Cardiac muscle cell (in vitro differentiated cells and primary cell): ENCODE data around the gene UAP1L1. TPM values are rescaled to one million over a fixed set of nuclear protein-coding genes. Genes with fewer than 3 reads are reported as not detected.
A peak's percentile ranks its signal among the peaks of the same experiment; 100 is the strongest.

Experiments used
- DNase-seq, 2 donors: peaks; one replicate each; pipeline versions ENCODE4 v3.0.0 to v3.0.0-alpha.2; 2010 to 2017; ENCODE audit warnings: low read depth in 1 of 2, low spot score in 1 of 2
- H3K27ac ChIP-seq: fragments of 200-600 bp; sonication (generic); 2 replicates; pipeline ENCODE4 v1.5.1; 2016
- H3K27me3 ChIP-seq: fragments of 200-600 bp; sonication (generic); 2 replicates; pipeline ENCODE4 v1.6.0; 2016; ENCODE audit warnings: control low read depth
- H3K36me3 ChIP-seq: fragments of 200-600 bp; sonication (generic); 2 replicates; pipeline ENCODE4 v1.5.1; 2016; ENCODE audit warnings: control low read depth
- H3K4me1 ChIP-seq: fragments of 200-600 bp; sonication (generic); 2 replicates; pipeline ENCODE4 v1.8.1; 2017; ENCODE audit warnings: low read depth, mild to moderate bottlenecking, mixed run types
- H3K4me3 ChIP-seq: fragments of 200-600 bp; sonication (generic); 2 replicates; pipeline ENCODE4 v1.5.1; 2016; ENCODE audit warnings: mild to moderate bottlenecking
- H3K9me3 ChIP-seq: fragments of 200-600 bp; sonication (generic); 2 replicates; pipeline ENCODE4 v1.5.1; 2017; ENCODE audit warnings: low read depth, mild to moderate bottlenecking, control low read depth
- CTCF ChIP-seq: IDR thresholded peaks from 2 replicates; pipeline ENCODE4 v1.5.1; 2012; ENCODE audit warnings: low read depth, mild to moderate bottlenecking, low read length
- polyA plus RNA-seq: library from polyadenylated mRNA; unstranded; fragments of >200 nt; fragmentation: Nextera tagmentation; extraction: Ambion mirVana; gene quantifications from 2 replicates; pipeline ENCODE4 v1.2.1, GENCODE V29; 2016
- total RNA-seq: library from RNA; depleted of rRNA; stranded (reverse); fragments of >200 nt; gene quantifications from 2 replicates; pipeline ENCODE4 v1.2.3, GENCODE V29; 2016

The UAP1L1 gene
- total and polyA plus RNA-seq, 2 experiments from 2014 or later, result 9.9 to 13.3 TPM

GRCh38 chr9:137110911-137111787, 33.8 kb downstream of the UAP1L1 start:
- no peak overlapping the region for H3K27ac ChIP-seq
- TF ChIP-seq CTCF, result no peak
- no peak for DNase-seq
- no peaks in the 10 kb centered on the region for H3K9me3 ChIP-seq
- H3K4me1 ChIP-seq, result peaks cover 15% of the 10 kb centered on the region
- H3K36me3 ChIP-seq, result peaks cover 7% of the 10 kb centered on the region
- H3K27me3 ChIP-seq, result peaks cover 6% of the 10 kb centered on the region
- no peak overlapping the region for H3K4me3 ChIP-seq

- no peak overlapping the region for H3K4me3 ChIP-seq
- peaks cover 3% of the 10 kb centered on the region for H3K36me3 ChIP-seq
- H3K27me3 ChIP-seq, result peaks cover 6% of the 10 kb centered on the region
- DNase-seq, result no peak
- TF ChIP-seq CTCF, result no peak
- H3K4me1 ChIP-seq, result peaks cover 23% of the 10 kb centered on the region
- H3K9me3 ChIP-seq, result no peaks in the 10 kb centered on the region
- no peak overlapping the region for H3K27ac ChIP-seq
Measured at GRCh38 chr9:137111788-137112563, 34.7 kb downstream of the UAP1L1 start.

GRCh38 chr9:137112564-137113384, 35.5 kb downstream of the UAP1L1 start:
- H3K4me1 ChIP-seq, result peaks cover 29% of the 10 kb centered on the region
- no peak for DNase-seq
- H3K36me3 ChIP-seq, result peaks cover 3% of the 10 kb centered on the region
- H3K9me3 ChIP-seq, result no peaks in the 10 kb centered on the region
- no peak overlapping the region for H3K27ac ChIP-seq
- no peak overlapping the region for H3K4me3 ChIP-seq
- peaks cover 6% of the 10 kb centered on the region for H3K27me3 ChIP-seq
- no peak for TF ChIP-seq CTCF

- H3K36me3 ChIP-seq, result no peaks in the 10 kb centered on the region
- peak in 1 of 2 donors; percentile 22 for DNase-seq
- peaks cover 29% of the 10 kb centered on the region for H3K4me1 ChIP-seq
- H3K27me3 ChIP-seq, result peaks cover 6% of the 10 kb centered on the region
- H3K4me3 ChIP-seq, result no peak overlapping the region
- H3K27ac ChIP-seq, result no peak overlapping the region
- no peaks in the 10 kb centered on the region for H3K9me3 ChIP-seq
- TF ChIP-seq CTCF, result no peak
Measured at GRCh38 chr9:137113385-137114159, 36.3 kb downstream of the UAP1L1 start.
